ENCODE measurements around the gene MEGF10.

- TF ChIP-seq GATA2 (IDR thresholded peaks at IDR 0.05; ENCODE audit: low read depth, low read length) (no peak), GATA3 (IDR thresholded peaks at IDR 0.05; ENCODE audit: low read depth, low read length) (no peak)
These were observed 141.5 kb downstream of the MEGF10 start for GRCh38 chr5:127431977-127432585.
